ENCODE results near the gene ACTRT1.

The ACTRT1 gene

DNA sequence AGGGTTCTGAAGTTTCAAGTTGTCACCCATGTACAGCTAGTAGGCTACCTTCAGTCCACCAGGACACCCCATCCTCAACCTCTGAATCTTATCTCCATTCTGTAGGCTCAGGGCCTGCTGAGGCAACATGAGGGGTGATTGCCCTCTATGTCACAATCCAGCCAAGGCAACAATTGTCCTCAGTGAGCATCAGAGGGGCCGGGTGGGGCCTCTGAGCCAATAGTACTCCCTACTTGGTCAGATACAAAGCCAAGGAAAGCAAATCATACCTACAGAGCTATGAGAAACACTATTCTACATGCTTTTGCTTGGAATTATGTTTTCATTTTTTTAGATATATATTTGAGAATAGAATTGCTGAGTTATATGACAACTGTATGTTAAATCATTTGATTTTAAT lies at the start of gene ACTRT1:
Gene ACTRT1 (minus strand): TSS at position 101 of the 400 bp plus-strand sequence. CDS start 197 bp downstream, outside the sequence.
- no peak for DNase-seq

DNA sequence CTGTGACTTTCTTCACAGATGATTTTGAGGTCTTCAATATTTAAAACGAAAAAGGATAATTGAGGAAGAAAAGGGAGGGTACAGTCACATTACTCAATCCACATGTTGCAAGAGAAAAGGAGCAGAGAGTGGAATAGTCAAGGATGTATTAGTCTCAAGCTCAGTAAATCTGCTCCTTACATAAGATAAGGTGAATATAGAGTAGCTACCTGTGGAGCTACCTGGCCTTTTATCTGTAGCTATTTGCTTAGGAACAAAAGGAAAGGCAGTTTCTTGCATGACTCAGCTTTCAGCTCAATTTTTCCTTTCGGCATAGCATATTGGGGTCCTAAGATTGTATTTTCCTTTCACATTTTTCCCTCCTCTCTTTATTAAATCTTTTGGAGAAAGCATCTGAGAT lies 26.3 kb upstream of the ACTRT1 start:
- no peak for DNase-seq

DNA sequence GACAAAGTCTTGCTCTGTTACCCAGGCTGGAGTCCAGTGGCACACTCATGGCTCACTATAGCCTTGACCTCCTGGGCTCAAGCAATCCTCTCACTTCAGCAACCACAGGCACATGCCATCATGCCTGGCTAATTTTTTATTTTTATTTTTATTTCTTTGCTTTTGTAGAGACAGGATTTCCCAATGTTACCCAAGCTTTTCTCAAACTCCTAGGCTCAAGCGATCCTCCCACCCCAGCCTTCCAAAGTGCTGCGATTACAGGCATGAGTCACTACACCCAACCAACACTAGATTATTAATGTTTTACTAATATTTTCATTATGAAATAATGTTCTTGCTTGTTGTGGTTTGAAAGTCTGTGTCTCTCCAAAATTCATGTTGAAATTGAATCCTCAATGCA lies 5.2 kb upstream of the ACTRT1 start:
- no peak for DNase-seq

DNA sequence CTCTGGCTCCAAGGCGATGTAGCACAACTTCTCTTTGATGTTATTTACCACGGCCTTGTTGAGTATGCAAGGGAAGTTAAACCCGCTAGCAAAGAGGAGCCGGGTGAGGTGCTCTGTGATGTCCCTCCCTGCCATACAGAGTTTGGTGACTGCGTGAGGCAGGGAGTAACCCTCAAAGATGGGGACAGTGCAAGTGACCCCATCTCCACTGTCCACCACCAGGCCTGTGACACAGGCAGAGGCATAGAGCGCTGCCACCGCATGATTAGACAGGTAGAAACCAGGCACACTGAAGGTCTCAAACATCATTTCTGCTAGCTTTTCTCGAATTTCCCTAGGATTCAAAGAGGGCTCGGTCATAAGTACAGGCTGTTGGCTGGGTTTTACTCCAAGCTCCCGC lies 677 bp downstream of the ACTRT1 start:
- no peak for DNase-seq

DNA sequence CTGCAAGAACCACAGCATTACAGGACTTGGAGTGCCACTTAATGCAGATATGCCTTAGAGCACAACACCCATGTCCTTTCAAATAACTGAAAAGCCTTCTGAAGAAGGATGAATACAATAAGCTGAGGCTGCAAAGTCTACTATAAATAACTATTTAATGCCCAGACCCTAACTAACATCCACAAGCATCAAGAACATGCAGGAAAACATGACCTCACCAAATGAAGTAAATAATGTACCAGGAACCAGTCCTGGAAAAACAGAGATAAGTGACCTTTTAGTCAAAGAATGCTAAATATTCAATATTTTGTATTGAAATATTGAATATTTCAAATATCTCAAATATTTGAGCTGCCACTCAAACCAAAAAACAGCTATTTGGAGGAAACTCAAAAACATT lies 16.9 kb downstream of the ACTRT1 start:
- no peak for DNase-seq

DNA sequence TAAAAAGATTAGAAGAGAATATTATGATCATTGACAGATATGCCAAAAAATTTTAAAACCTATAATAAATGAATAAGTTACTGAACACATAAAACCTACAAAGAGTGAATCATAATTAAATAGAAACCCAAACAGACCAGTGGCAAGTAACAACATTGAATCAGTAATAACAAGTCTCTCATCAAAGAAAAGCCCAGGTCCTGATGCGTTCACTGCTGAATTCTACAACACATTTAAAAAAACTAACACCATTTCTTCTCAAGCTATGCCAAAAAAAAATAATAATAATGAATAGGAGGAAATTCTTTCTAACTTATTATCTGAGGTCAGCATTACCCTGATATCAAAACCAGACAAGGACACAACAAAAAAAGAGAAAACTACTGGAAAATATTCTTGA lies 30.6 kb downstream of the ACTRT1 start:
- no peak for DNase-seq

DNA sequence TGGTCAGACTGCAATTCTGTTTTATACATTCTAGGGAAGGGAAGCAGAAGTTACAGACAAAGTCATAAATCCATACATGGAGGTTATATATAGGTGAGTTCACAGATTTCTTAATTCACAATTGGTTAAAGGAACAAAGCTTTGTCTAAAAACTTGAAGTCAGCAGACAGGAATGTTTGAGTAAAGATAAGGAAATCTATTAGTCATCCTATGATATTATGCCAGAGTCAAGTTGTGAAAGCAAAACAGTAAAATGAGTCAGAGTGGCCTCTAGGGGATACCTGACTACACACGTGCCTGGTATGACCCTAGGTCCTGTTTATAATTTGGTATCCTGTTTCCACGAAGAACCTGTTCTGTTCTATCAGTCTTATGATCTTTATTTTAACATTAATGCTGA lies 31.5 kb downstream of the ACTRT1 start:
- no peak for DNase-seq

DNA sequence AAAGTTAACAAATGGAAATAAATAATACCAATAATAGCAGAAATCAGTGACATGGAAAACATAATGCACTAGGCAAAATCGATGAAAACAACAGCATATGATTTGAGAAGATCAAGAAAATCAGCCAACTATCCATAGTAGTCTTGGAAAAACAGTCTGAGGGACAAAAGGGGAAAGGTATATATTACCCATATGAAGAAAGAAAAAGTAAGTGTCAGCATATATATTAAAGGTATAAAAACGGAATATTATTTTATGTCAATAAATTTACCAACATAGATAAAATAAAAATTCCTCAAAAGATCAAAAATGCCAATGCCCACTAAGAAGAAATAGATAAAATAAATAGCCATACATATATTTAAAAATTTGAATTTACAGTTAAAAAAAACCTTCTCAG lies 33.0 kb downstream of the ACTRT1 start:
- no peak for DNase-seq

DNA sequence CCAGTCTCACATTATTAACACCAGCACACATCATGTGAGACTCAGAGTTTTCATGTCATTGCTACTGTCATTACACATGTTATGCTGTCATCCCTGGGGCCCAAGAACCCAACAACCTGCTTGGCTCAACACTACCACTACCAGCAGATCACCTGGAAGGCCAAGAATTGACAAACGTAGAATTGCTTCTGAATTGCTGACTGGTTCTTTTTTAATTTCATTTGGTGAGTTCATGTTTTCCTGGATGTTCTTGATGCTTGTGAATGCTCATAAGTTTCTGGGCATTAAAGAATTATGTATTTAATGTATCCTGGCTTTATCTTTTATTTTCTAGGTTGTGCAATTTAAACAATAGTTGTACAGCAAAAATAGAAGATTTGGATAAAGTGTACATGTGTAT lies 40.2 kb downstream of the ACTRT1 start:
- DNase-seq = no peak

DNA sequence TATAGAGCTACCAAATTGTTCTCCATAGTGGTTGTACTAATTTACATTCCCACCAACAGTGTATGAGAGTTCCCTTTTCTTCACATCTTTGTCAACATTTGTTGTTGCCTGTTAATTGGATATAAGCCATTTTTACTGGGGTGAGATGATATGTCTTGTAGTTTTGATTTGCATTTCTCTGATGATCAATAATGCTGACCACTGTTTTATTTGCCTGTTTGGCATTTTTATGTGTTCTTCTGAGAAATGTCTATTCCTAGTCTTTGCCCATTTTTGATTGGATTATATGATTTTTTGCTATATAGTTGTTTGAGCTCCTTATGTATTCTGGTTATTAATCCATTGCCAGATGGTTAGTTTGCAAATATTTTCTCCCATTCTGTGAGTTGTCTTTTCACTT lies 44.3 kb downstream of the ACTRT1 start:
- DNase-seq = no peak

All from KG1 (cell line).